GM19328 (cell line): ENCODE results near the gene ABCG1.

Experiments used
- ATAC-seq: cut with Tn5 transposase; IDR thresholded peaks from one replicate; pipeline ENCODE4 v1.9.1; 2021; ENCODE audit warnings: mild to moderate bottlenecking, moderate library complexity; ENCODE audit not compliant: unreplicated experiment

ABCG1 gene

GRCh38 chr21:42317826-42318746 is 99.1 kb downstream of the ABCG1 start:
- ATAC-seq, result no peak

- ATAC-seq, result no peak
These were observed 100.4 kb downstream of the ABCG1 start for GRCh38 chr21:42319376-42319775.

GRCh38 chr21:42319851-42320572 is 101.1 kb downstream of the ABCG1 start:
- no peak for ATAC-seq

GRCh38 chr21:42320791-42321190 is 101.9 kb downstream of the ABCG1 start:
- ATAC-seq, result no peak

- no peak for ATAC-seq
These were observed 102.3 kb downstream of the ABCG1 start for GRCh38 chr21:42321231-42321630.

GRCh38 chr21:42321845-42322244 is 102.9 kb downstream of the ABCG1 start:
- no peak for ATAC-seq

GRCh38 chr21:42324896-42325295 is 106.0 kb downstream of the ABCG1 start:
- ATAC-seq, result no peak

GRCh38 chr21:42330380-42331371 is 111.7 kb downstream of the ABCG1 start:
- no peak for ATAC-seq

GRCh38 chr21:42331660-42332059 is 112.7 kb downstream of the ABCG1 start:
- ATAC-seq, result no peak

GRCh38 chr21:42332557-42333317 is 113.8 kb downstream of the ABCG1 start:
- ATAC-seq, result no peak

- no peak for ATAC-seq
These were observed 117.1 kb downstream of the ABCG1 start for GRCh38 chr21:42336054-42336453.

- ATAC-seq, result no peak
These were observed 118.3 kb downstream of the ABCG1 start for GRCh38 chr21:42337276-42337675.

GRCh38 chr21:42337830-42338728 is 119.1 kb downstream of the ABCG1 start:
- ATAC-seq, result no peak

- ATAC-seq, result no peak
These were observed 120.1 kb downstream of the ABCG1 start for GRCh38 chr21:42338729-42339715.

GRCh38 chr21:42340187-42341050 is 121.5 kb downstream of the ABCG1 start:
- ATAC-seq, result no peak

- ATAC-seq, result no peak
These were observed 123.0 kb downstream of the ABCG1 start for GRCh38 chr21:42341776-42342542.
